HCT116 (cell line): ENCODE data around the gene EYA2.

Experiments
- CTCF ChIP-seq, 3 experiments: fragments of 200-600 bp in 1 of 3; sonication (generic) in 1 of 3; IDR thresholded peaks in 2 of 3; conservative IDR thresholded peaks in 1 of 3; 2 replicates each; pipeline ENCODE4 v1.5.1; 2012 to 2017; ENCODE audit warnings: low read depth in 2 of 3, low read length in 2 of 3, antibody characterized with exemption in 1 of 3, borderline replicate concordance in 1 of 3, control low read depth in 1 of 3, mild to moderate bottlenecking in 1 of 3, mixed read lengths in 1 of 3, mixed run types in 1 of 3, moderate library complexity in 1 of 3; ENCODE audit not compliant: insufficient read depth in 1 of 3
- ELF1 ChIP-seq: IDR thresholded peaks from 2 replicates; pipeline ENCODE4 v1.6.1; 2012; ENCODE audit warnings: low read depth, borderline replicate concordance
- MAX ChIP-seq: IDR thresholded peaks from 2 replicates; pipeline ENCODE4 v1.6.1; 2012
- POLR2A ChIP-seq: IDR thresholded peaks from 2 replicates; pipeline ENCODE4 v1.7.0; 2011; ENCODE audit warnings: borderline replicate concordance; ENCODE audit not compliant: insufficient read depth, insufficient read length; ENCODE audit errors: extremely low read depth
- SIN3A ChIP-seq: IDR thresholded peaks from 2 replicates; pipeline ENCODE4 v1.6.1; 2012; ENCODE audit warnings: low read depth
- TCF7L2 ChIP-seq: IDR thresholded peaks from 2 replicates; pipeline ENCODE4 v1.7.0; 2011; ENCODE audit warnings: borderline replicate concordance, inconsistent platforms; ENCODE audit not compliant: insufficient read depth, insufficient read length; ENCODE audit errors: extremely low read depth
- YY1 ChIP-seq: IDR thresholded peaks from 2 replicates; pipeline ENCODE4 v1.6.1; 2011; ENCODE audit warnings: low read length, low read depth, moderate library complexity, mild to moderate bottlenecking; ENCODE audit not compliant: insufficient replicate concordance; ENCODE audit errors: extremely low read depth
- ZFX ChIP-seq: fragments of 450-650 bp; IDR thresholded peaks from 2 replicates; pipeline ENCODE4 v1.6.1; 2017
- ZNF274 ChIP-seq: fragments of 200-500 bp; sonication (Bioruptor generic); IDR thresholded peaks from 2 replicates; pipeline ENCODE4 v1.6.1; 2014; ENCODE audit warnings: mild to moderate bottlenecking, low read depth, low read length, inconsistent platforms

GRCh38 chr20:47070176-47070575 is 175.5 kb downstream of the EYA2 start:
- TF ChIP-seq ELF1 = no peak
- no peak for TF ChIP-seq CTCF (IDR thresholded peaks at IDR 0.05 in 2 of 3, conservative IDR thresholded peaks at IDR 0.05 in 1 of 3; ENCODE audit: borderline replicate concordance in 1 of 3, insufficient read depth in 1 of 3, low read depth in 2 of 3, low read length in 2 of 3)
- no peak for TF ChIP-seq MAX
- TF ChIP-seq POLR2A = no peak
- TF ChIP-seq YY1 = no peak
- no peak for TF ChIP-seq ZNF274
- no peak for TF ChIP-seq TCF7L2
- no peak for TF ChIP-seq SIN3A
- TF ChIP-seq ZFX = no peak
